Effector CD8-positive, alpha-beta T cell (primary cell): Measurements from ENCODE around the gene GAS2L1.
"Not testable (repeated sequence)": the region's sequence is repeated elsewhere in the genome, so short reads cannot be mapped to it uniquely, and the experiment has no call there.

Experiments used
- DNase-seq: peaks from one replicate; lab custom pipeline; 2025; lab: John Stamatoyannopoulos, UW

The GAS2L1 gene

GRCh38 chr22:29342177-29342576, 35.7 kb downstream of the GAS2L1 start:
- no peak for DNase-seq

GRCh38 chr22:29342577-29343312, 36.3 kb downstream of the GAS2L1 start:
- no peak for DNase-seq

GRCh38 chr22:29343313-29343805, 36.9 kb downstream of the GAS2L1 start:
- no peak for DNase-seq

- DNase-seq, result no peak
Observed at GRCh38 chr22:29344137-29344536, 37.7 kb downstream of the GAS2L1 start.

- not testable (repeated sequence) for DNase-seq
Observed at GRCh38 chr22:29344889-29345288, 38.4 kb downstream of the GAS2L1 start.

- DNase-seq, result no peak
Observed at GRCh38 chr22:29345932-29346331, 39.5 kb downstream of the GAS2L1 start.

- no peak for DNase-seq
Observed at GRCh38 chr22:29346659-29347058, 40.2 kb downstream of the GAS2L1 start.

- DNase-seq, result no peak
Observed at GRCh38 chr22:29348041-29348440, 41.6 kb downstream of the GAS2L1 start.

GRCh38 chr22:29348956-29349355, 42.5 kb downstream of the GAS2L1 start:
- no peak for DNase-seq

GRCh38 chr22:29351042-29351441, 44.6 kb downstream of the GAS2L1 start:
- no peak for DNase-seq

GRCh38 chr22:29351891-29352290, 45.4 kb downstream of the GAS2L1 start:
- no peak for DNase-seq

GRCh38 chr22:29352778-29353177, 46.3 kb downstream of the GAS2L1 start:
- no peak for DNase-seq

GRCh38 chr22:29353286-29353685, 46.8 kb downstream of the GAS2L1 start:
- no peak for DNase-seq

- DNase-seq, result no peak
Observed at GRCh38 chr22:29353860-29354259, 47.4 kb downstream of the GAS2L1 start.

- DNase-seq, result not testable (repeated sequence)
Observed at GRCh38 chr22:29357193-29357890, 50.9 kb downstream of the GAS2L1 start.

- no peak for DNase-seq
Observed at GRCh38 chr22:29359469-29359868, 53.0 kb downstream of the GAS2L1 start.
